ENCODE measurements around the gene HACD3. TPM values are rescaled to one million over a fixed set of nuclear protein-coding genes. Genes with fewer than 3 reads are reported as not detected.

Gene HACD3
- polyA plus RNA-seq, 2 of the 4 experiments (the other 2 are of a cell fraction), result 151 to 212 TPM

DNA sequence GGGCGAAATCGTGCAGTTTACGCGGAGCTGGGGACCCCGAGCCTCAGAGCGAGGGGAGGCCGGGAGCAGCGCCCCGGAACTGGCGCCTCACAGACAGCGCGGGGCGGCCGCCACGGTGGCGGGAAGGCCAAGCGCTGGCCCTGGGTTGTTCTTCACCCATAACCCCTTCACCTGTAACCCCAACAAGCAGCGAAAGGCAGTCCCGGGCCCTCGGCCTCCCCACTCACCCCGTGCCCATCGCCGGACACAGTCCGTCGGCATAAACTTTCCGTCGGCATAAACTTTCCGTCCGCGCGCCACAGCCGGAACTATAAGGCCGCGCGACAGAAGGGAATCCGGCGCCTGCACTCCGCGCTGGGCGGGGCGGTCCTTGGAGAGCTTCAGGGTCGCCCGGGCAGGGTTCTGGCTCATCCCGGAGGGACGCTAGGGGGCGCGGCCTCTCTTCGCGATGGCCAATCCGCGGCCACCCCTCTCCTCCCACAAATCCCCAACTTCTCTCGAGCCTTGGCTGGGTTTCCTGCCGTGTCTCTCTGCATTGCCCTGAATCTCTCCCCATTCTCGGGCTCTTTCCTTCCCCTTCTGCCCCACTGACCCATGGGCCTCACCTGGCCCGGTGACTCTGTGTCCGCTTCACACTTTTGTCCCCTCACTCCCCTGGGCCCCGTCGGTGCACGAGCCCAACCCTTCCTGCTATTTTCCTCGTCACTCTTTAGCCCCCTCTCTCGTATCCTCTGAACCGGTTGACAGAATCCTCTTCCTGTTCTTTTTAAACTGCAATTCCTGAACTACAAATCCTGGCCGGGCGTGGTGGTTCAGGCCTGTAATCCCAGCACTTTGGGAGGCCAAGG lies 80.8 kb downstream of the HACD3 start, which contains the start of gene INTS14 (continued):
- no peak for TF ChIP-seq RCOR1 (IDR thresholded peaks at IDR 0.05; ENCODE audit: low read depth, low read length)
- no peak for TF ChIP-seq ZNF302 (CRISPR knock-in tag; IDR thresholded peaks at IDR 0.05)
- TF ChIP-seq KDM5A (IDR thresholded peaks at IDR 0.05), result peak; percentile 87
- TF ChIP-seq KDM1A (IDR thresholded peaks at IDR 0.05; ENCODE audit: low read depth), result no peak
- peak; percentile 74; the same call in 1 of the 2 replicates for TF ChIP-seq TP53 (CRISPR knock-in tag; IDR thresholded peaks at IDR 0.05)
- no peak for TF ChIP-seq SREBF2 (IDR thresholded peaks at IDR 0.05)
- TF ChIP-seq SMC3 (IDR thresholded peaks at IDR 0.05), result peak; percentile 79
- TF ChIP-seq RAD21 (conservative IDR thresholded peaks at IDR 0.05 in 1 of 2, IDR thresholded peaks at IDR 0.05 in 1 of 2), result peak; percentile 59 to 82
- TF ChIP-seq, protein P1, sequence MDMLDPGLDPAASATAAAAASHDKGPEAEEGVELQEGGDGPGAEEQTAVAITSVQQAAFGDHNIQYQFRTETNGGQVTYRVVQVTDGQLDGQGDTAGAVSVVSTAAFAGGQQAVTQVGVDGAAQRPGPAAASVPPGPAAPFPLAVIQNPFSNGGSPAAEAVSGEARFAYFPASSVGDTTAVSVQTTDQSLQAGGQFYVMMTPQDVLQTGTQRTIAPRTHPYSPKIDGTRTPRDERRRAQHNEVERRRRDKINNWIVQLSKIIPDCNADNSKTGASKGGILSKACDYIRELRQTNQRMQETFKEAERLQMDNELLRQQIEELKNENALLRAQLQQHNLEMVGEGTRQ (IDR thresholded peaks at IDR 0.05), result no peak
- TF ChIP-seq JUN (IDR thresholded peaks at IDR 0.05), result peak; percentile 77 to 97
- TF ChIP-seq ZC3H11A (IDR thresholded peaks at IDR 0.05), result peak; percentile 20; the same call in 1 of the 2 replicates
- TF ChIP-seq, protein P2, sequence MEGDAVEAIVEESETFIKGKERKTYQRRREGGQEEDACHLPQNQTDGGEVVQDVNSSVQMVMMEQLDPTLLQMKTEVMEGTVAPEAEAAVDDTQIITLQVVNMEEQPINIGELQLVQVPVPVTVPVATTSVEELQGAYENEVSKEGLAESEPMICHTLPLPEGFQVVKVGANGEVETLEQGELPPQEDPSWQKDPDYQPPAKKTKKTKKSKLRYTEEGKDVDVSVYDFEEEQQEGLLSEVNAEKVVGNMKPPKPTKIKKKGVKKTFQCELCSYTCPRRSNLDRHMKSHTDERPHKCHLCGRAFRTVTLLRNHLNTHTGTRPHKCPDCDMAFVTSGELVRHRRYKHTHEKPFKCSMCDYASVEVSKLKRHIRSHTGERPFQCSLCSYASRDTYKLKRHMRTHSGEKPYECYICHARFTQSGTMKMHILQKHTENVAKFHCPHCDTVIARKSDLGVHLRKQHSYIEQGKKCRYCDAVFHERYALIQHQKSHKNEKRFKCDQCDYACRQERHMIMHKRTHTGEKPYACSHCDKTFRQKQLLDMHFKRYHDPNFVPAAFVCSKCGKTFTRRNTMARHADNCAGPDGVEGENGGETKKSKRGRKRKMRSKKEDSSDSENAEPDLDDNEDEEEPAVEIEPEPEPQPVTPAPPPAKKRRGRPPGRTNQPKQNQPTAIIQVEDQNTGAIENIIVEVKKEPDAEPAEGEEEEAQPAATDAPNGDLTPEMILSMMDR (IDR thresholded peaks at IDR 0.05), result peak; percentile 81
- no peak for TF ChIP-seq HOXA7 (CRISPR knock-in tag; IDR thresholded peaks at IDR 0.05)
- peak; percentile 92; the same call in 1 of the 2 replicates for TF ChIP-seq MAZ (IDR thresholded peaks at IDR 0.05; ENCODE audit: borderline replicate concordance, low read depth, low read length)
- peak; percentile 16 for TF ChIP-seq CHD2 (IDR thresholded peaks at IDR 0.05; ENCODE audit: low read length, partially characterized antibody)
- TF ChIP-seq CEBPB (IDR thresholded peaks at IDR 0.05), result 0 out of 4 replicates have a peak, but pooled peaks of 1 of the 2 experiments have one; percentile 37
- TF ChIP-seq EP300 (IDR thresholded peaks at IDR 0.05), result no peak
- TF ChIP-seq, protein P3, sequence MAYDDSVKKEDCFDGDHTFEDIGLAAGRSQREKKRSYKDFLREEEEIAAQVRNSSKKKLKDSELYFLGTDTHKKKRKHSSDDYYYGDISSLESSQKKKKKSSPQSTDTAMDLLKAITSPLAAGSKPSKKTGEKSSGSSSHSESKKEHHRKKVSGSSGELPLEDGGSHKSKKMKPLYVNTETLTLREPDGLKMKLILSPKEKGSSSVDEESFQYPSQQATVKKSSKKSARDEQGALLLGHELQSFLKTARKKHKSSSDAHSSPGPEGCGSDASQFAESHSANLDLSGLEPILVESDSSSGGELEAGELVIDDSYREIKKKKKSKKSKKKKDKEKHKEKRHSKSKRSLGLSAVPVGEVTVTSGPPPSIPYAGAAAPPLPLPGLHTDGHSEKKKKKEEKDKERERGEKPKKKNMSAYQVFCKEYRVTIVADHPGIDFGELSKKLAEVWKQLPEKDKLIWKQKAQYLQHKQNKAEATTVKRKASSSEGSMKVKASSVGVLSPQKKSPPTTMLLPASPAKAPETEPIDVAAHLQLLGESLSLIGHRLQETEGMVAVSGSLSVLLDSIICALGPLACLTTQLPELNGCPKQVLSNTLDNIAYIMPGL (CRISPR knock-in tag; IDR thresholded peaks at IDR 0.05; ENCODE audit: borderline replicate concordance), result peak; percentile 95; the same call in 1 of the 2 replicates
- TF ChIP-seq, protein P4, sequence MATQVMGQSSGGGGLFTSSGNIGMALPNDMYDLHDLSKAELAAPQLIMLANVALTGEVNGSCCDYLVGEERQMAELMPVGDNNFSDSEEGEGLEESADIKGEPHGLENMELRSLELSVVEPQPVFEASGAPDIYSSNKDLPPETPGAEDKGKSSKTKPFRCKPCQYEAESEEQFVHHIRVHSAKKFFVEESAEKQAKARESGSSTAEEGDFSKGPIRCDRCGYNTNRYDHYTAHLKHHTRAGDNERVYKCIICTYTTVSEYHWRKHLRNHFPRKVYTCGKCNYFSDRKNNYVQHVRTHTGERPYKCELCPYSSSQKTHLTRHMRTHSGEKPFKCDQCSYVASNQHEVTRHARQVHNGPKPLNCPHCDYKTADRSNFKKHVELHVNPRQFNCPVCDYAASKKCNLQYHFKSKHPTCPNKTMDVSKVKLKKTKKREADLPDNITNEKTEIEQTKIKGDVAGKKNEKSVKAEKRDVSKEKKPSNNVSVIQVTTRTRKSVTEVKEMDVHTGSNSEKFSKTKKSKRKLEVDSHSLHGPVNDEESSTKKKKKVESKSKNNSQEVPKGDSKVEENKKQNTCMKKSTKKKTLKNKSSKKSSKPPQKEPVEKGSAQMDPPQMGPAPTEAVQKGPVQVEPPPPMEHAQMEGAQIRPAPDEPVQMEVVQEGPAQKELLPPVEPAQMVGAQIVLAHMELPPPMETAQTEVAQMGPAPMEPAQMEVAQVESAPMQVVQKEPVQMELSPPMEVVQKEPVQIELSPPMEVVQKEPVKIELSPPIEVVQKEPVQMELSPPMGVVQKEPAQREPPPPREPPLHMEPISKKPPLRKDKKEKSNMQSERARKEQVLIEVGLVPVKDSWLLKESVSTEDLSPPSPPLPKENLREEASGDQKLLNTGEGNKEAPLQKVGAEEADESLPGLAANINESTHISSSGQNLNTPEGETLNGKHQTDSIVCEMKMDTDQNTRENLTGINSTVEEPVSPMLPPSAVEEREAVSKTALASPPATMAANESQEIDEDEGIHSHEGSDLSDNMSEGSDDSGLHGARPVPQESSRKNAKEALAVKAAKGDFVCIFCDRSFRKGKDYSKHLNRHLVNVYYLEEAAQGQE (IDR thresholded peaks at IDR 0.05), result 0 out of 2 replicates have a peak, but pooled peaks have one; percentile 45
- no peak for TF ChIP-seq HOXB13 (CRISPR knock-in tag; IDR thresholded peaks at IDR 0.05; ENCODE audit: low read depth)
